NCI-H2107 treated with DMSO at 0.1 percent for 48 hours (cell line): ENCODE measurements around the gene SRRM2.

Source experiments
- DNase-seq: peaks from one replicate; lab custom pipeline; 2025; ENCODE audit not compliant: unreplicated experiment; lab: John Stamatoyannopoulos, UW

Gene SRRM2

DNA sequence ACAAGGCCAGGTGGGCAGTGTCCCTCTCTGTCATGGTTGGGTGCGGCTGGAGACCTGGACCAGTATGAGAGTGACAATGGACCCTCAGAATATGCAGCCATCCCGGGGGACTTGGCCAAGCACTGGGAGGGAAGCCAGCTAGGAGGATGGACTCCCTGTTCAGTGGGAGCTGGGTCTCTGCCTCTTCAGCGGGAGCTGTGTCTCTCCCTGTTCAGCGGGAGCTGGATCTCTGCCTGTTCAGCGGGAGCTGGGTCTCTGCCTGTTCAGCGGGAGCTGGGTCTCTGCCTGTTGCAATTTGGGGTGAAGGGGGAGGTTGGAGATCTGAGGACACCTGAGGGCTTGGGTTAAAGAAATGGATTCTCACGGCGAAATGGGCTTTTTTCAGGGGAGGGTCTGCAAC, 38.7 kb downstream of the SRRM2 start:
- no peak for DNase-seq

DNA sequence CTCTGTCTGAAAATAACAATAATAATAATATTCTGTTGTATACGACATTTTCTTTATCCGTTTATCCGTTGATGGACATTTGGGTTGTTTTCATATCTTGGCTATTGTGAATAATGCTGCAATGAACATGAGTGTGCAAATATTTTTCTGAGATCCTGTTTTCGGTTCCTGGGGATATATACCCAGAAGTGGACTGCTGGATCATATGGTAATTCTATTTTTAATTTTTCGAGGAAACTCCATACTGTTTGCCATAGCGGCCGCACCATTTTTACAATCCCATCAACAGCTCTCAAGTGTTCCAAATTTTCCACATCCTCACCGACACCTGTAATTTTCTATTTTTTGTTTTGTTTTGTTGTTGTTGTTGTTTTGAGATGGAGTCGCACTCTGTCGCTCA, 40.5 kb downstream of the SRRM2 start:
- no peak for DNase-seq

DNA sequence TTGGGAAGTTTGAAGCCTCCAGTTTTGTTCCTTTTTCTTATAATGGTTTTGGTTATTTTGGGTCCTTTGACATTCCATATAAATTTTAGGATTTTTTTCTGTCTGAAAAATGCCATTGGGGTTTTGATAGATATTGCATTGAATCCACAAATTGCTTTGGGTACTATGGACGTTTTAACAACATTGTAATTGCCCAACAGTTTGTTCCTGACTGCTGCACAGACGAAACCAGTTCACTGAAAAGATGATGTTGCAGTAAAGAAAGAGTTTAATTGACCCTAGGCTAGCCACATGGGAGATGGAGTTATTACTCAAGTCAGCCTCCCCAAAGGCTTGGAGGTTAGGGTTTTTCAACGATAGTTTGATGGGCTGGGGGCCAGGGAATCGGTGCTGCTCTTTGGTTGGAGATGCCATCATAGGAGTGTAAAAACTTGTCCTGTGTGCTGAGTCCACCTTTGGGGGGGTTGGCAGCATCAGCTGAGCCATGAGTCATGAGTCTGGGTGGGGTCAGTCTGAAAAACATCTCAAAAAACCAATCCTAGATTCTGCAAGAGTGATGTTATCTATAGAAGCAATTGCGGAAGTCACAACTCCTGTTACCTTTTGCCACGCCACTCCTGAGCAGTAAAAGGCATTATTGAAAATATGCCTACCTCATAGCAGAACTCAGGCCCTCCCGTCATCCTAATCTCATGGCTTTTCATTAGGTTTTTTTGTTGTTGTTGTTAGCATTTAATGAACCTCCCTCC, 43.1 kb downstream of the SRRM2 start:
- DNase-seq: no peak

DNA sequence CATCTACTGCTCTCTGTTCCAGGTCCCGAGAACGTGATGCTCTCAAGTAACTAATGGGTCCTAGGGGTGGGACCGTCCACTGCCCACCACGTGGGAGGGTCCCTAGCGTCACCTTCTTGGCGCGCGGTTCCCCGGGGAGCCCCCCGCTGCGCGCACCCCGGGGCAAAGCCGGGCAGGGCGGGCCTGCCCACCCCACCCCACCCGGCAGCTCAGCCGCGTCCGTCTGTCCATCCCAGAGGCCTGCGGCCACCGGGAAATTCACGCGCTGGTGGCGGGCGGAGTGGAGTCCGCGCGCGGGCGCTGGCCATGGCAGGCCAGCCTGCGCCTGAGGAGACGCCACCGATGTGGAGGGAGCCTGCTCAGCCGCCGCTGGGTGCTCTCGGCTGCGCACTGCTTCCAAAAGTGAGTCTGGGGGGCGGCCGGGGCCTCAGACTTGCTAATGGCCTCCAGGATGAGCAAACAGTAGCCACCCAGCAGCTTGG, 46.3 kb downstream of the SRRM2 start:
- no peak for DNase-seq

DNA sequence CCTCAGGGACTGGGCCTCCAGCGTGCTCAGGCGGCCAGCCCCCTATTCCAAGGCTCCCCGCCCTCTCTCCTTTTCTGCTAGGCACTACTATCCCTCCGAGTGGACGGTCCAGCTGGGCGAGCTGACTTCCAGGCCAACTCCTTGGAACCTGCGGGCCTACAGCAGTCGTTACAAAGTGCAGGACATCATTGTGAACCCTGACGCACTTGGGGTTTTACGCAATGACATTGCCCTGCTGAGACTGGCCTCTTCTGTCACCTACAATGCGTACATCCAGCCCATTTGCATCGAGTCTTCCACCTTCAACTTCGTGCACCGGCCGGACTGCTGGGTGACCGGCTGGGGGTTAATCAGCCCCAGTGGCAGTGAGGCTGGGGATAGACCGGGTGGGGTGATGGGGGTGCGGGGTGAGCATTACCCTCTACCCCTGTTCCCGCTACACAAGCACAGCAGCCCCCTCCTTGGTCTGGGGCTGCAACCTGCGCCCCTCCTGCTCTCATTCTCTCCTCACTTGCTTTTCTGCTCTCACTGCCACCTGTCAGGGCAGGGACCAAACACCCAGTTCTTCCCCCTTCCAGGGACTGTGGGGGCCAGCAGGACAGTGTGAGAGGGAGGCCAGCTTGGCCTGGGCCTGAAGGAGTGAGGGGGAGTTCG, 46.9 kb downstream of the SRRM2 start:
- no peak for DNase-seq

DNA sequence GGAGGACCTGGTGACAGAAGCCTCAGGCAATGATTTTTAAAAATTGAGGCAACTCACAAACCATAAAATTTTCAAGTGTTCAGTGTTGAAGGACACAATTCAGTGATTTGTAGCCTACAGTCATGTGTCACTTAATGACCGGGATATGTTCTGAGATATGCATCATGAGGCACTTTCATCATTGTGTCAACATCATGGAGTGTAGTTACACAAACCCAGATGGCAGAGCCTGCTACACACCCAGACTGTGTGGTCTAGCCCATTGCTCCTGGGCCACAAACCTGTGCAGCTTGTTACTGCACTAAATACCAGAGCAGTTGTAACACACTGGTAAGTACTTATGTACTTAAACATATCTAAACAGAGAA, 47.4 kb downstream of the SRRM2 start:
- no peak for DNase-seq

DNA sequence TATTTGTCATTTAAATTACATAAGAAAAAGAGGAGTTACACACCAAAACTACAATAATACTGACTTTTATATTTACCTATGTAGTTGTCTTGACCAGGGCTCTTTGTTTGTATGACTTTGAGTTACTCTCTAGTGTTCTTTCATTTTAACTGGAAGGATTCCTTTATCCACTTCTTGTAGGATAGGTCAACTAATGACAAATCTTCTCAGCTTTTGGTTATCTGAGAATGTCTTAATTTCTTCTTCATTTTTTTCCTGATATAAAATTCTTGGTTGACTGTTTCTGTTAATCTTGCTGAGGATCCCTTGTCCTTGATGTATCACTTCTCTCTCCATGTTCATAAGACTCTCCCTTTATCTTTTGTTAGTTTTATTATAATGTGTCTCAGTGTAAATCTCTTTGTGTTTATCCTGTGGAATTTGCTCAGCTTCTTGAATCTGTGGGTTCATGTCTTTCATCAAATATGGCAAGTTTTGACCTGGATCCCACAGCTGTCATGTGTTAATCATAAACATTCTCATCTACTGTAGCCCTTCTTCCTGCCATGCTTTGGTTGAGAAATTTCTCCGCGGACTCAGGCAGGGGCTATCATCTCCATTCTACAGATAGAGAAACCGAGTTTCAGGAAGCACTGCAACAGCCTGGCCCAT, 51.2 kb downstream of the SRRM2 start:
- DNase-seq: no peak

DNA sequence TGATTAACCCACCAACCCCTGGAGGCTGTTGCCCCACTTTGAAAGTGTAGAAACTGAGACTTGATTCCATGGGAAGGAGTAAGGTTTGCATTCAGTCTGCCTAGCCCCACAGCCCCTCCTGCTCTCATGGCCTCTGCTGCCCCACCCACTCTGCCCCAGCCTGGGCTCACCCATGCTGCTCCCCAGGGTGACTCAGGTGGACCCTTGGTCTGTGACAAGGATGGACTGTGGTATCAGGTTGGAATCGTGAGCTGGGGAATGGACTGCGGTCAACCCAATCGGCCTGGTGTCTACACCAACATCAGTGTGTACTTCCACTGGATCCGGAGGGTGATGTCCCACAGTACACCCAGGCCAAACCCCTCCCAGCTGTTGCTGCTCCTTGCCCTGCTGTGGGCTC, 52.3 kb downstream of the SRRM2 start:
- no peak for DNase-seq

DNA sequence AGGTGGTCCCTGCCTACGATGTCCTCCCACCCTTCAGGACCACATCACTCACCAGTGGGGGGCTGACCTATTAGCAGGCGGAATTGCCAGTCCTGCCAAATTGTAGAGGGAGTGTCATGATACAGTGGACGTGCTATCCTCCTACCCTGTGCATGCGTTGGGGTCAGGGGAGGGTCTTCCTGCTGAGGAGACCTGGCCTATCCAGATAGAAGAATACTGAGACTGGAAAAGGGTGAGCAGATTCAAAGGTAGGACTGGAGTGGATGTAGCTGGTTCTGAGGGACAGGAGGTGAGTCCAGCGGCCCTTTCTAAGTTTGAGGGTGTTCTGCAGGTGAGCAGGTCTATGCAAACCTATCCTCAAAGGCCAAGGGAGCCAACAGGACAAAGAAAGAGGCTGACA, 53.8 kb downstream of the SRRM2 start:
- DNase-seq: no peak

DNA sequence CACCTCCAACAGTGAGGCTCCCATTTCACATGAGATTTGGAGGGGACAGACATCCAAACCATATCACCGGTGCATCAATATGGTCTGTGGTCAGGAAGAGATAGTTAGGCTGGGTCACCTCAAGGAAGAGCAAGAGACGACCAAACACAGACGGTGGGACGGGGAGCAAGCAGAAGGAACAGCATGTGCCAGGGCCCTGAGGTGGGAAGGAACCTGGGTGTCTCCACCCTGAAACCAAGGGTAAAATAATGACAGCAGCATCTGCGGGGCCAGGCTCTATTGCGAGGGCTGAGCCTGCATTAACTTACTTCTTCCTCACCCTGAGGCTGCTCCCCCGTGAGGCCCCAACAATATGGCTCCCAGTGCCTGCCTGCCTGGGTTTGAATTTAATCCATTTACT, 55.7 kb downstream of the SRRM2 start:
- no peak for DNase-seq

DNA sequence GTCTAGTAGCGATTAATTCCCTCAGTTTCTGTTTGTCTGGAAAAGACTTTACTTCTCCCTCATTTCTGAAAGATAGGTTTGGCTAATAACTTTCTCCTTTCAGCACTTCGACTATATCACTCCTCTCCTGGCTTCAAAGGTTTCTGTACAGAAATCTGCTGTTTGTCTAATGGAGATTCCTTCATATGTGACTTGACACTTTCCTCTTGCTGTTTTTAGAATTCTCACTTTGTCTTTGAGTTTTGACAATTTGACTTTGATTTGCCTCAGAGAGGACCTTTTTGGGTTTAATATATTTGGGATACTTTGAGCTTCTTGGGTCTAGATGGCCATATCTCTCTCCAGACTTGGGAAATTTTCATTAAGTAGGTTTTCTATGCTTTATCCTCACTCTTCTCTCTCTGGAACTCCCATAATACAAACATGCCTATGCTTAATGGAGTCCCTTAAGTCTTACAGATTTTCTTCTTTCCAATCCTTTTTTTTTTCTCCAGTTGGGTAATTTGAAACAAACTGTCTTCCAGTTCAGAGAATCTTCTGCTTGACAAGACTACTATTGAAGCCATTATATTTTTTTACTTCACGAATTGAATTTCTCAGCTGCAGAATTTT, 56.8 kb downstream of the SRRM2 start:
- no peak for DNase-seq

DNA sequence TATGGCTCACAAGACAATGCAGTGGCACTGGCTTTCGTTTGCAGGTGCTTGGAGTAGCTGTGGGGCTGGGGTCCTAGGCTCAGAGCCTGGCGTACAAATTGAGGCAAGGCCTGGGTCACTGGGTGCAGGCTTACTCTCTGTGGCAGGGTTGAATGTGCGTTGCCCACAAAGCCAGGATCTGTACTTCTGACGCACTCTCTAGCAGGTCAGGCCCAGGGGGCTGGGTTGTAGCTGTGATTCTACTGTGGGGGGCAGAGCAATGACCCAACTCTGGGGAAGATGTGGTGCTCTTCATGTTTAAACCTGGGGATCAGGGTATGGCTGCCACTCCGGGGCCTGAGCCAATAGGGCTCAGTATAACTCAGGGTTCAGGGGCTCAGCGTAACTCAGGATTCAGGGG, 58.2 kb downstream of the SRRM2 start:
- DNase-seq: no peak

DNA sequence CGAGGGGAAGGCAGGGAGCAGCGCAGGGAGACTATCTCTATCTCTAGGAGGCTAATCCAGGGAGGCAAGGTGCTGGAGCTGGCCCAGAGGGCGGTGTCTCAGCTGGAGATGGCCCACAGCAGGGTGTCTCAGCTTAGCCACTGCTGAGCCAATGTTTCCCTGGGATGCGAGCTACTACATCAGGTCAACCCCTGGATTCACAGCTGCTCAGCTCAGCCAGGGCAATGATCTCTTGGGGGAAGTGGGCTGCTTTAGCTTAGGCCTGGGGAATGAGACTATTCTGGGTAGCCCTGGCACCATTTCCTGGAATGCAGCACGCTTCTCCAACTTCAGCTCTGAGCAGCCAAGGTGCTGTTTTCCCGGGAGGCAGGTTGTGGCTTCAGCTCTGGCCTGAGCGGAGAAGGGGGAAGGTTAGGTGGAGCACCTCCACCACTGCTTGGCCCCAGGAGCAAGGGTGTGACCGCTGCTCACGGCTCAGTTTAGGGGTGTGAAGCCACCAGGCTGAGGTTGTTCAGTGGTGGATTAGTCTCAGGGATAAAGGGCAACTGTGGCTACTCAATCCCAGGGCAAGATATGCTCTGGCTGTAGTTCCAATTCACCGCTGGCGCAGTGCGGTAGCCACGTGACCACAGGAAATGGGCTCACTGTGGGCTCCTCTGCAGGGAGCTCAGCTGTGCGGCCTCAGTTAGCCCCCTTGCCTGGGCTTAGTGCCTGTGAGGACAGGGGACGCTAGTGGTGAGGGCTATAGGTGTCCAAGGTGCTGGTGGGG, 59.4 kb downstream of the SRRM2 start:
- DNase-seq: no peak

DNA sequence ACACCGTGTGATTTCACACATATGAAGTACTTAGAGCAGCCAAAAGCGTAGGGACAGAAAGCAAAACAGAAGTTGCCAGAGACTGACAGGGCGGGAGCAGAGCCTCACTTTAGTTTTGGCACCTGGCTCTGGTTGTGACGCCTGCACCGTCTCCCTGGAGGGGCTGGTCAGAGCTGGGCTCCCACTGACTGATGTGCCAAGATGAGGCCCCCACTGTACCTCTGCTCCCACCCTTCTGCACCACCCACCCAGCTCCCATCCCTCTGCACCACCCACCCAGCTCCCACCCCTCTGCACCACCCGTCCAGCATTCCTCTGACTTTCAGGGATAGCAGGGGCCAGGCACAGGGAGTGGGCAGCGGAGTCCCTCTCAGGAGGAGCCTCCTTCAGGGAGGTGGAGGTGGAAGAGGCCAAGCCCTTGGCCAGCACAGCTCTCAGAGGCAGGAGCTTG, 61.4 kb downstream of the SRRM2 start:
- no peak for DNase-seq

DNA sequence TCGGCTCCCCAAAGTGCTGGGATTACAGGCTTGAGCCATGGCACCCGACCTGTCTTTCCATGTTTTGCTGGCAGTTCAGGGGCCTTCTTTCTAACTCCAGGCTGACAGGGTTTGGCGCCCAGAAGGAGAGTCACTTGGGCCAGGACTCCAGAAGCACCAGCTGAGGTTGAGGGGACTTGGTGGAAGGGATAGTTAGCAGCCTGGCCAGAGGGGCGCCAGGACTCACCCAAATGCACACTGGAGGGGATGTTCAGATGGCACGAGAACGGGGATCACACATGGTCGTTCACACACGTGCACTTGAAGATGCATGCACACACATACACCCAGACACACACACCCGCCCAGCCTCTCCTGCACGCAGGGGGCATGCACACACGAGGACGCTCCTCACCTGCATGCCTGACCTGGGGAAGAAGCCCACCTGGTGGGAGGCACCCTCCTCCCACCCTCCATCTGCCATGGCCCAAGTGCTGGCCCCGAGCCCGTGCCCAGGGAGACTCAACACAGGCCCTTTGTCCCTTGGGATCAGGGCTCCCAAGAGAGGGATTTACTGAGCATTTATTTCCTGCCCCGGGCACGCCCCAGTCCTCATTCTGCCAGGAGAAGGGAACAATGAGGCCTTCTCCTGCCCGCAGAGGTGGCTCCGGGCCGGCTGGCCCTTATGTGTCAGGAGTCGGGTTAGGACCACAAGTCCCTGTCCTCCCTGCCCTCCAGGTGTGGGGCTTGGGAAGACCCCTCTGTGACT, 62.3 kb downstream of the SRRM2 start:
- no peak for DNase-seq

DNA sequence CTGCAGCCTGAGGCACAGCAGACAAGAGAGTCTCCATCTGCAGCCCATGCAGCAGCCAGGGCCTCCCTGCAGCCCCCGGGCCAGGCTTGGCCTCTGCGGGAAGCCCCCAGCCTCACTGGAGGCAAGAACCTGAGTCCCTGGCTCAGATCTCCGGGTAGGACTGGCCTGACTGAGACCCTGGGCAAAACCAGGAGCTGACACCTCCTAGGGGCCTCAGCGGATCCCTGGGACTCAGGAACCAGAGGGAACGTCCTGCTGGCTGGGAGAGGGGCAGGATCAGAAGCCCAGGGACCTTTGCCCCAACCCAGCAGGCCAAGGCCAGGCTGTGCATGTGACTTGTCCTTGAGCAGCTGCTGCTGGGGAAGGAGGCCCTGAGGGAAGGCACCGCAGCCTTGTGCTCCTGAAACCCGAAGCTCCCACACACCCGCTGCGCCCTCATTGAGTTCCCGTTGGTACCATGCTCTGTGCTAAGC, 62.9 kb downstream of the SRRM2 start:
- DNase-seq: no peak

DNA sequence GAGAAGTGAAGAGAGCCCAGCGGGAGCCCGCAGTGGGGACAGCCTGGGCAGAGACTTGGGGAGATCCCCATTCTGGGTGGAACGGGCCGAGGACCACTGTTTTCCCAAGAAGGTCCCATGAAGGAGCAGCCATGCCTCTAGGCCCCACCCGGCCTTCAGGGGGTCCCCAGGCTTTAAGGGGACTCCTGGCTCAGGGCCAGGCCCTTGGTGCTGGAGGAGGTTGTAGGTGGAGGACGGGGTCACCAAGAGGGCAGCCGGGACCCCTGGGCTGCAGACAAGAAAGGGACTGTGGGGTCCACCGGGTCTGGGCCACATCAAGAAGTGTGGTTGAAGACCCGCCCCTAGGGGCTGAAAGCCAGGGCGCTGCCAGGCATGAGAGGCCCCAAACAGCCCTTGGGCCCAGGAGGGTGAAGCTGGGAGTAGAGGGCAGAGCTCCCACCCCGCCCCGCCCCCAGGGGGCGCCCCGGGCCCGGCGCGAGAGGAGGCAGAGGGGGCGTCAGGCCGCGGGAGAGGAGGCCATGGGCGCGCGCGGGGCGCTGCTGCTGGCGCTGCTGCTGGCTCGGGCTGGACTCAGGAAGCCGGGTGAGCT, 64.4 kb downstream of the SRRM2 start, which contains the start of gene PRSS21:
Gene PRSS21 (plus strand): TSS at position 487 of the 589 bp plus-strand sequence. CDS start 32 bp downstream, at position 519.
- DNase-seq: no peak

DNA sequence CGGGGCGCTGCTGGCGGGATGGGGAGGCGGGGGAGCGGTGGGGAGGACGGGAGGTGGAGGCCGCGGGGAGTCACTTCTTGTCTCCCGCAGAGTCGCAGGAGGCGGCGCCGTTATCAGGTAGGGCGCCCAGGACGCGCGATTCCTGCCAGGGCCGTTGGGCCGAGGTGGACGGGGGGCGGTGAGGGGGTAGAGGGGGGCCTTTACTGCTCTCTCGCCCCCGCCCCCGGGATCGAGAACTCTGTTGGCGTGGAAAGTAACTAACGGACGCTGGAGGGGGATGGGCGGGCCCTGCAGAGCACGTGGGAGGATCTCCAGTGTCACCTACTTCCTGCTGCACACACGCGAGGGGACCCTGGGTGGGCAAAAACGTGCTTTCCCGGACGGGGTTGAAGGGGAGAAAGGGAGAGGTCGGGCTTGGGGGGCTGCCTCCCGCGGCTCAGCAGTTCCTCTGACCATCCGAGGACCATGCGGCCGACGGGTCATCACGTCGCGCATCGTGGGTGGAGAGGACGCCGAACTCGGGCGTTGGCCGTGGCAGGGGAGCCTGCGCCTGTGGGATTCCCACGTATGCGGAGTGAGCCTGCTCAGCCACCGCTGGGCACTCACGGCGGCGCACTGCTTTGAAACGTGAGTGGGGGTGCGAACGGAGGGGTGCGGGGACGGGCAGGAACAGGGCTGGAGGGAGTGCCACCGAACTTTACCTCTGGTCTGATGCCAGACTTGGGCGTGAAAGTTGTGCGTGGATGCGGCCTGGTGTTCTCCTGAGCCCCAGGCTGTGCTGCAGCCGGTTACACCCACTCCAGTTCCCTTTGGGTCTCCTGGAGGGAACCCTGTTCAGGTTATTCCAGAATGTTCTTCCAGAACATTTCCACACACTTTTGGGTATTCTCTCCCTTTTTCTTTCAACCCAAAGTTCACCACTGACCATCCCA, 65.2 kb downstream of the SRRM2 start:
- DNase-seq: no peak
